NK-92 (cell line): Measurements from ENCODE around the gene S1PR4.

Experiments used
- DNase-seq: peaks from one replicate; lab custom pipeline; 2025; ENCODE audit not compliant: unreplicated experiment; lab: John Stamatoyannopoulos, UW

S1PR4 gene

GRCh38 chr19:3178377-3178972 is at the start of gene S1PR4:
TSS of gene S1PR4 (plus strand) at chr19:3178769. CDS start at chr19:3178793, 24 bp downstream.
- DNase-seq, result no peak

- DNase-seq, result no peak
Observed at GRCh38 chr19:3129112-3129511, 49.5 kb upstream of the S1PR4 start.

- no peak for DNase-seq
Observed at GRCh38 chr19:3131168-3131567, 47.4 kb upstream of the S1PR4 start.

- DNase-seq, result no peak
Observed at GRCh38 chr19:3132971-3133792, 45.4 kb upstream of the S1PR4 start.

- DNase-seq, result no peak
Observed at GRCh38 chr19:3133793-3134116, 44.8 kb upstream of the S1PR4 start.

GRCh38 chr19:3135961-3136683 is 42.4 kb upstream of the S1PR4 start, which contains the start of gene GNA15:
TSS of gene GNA15 (plus strand) at chr19:3136033. CDS start at chr19:3136451, 418 bp downstream.
- no peak for DNase-seq

- no peak for DNase-seq
Observed at GRCh38 chr19:3136684-3137055, 41.9 kb upstream of the S1PR4 start.

GRCh38 chr19:3137119-3137518 is 41.5 kb upstream of the S1PR4 start:
- no peak for DNase-seq

- DNase-seq, result no peak
Observed at GRCh38 chr19:3138268-3138667, 40.3 kb upstream of the S1PR4 start.

GRCh38 chr19:3140667-3141038 is 37.9 kb upstream of the S1PR4 start:
- DNase-seq, result no peak

- DNase-seq, result no peak
Observed at GRCh38 chr19:3142292-3142670, 36.3 kb upstream of the S1PR4 start.

- DNase-seq, result no peak
Observed at GRCh38 chr19:3142781-3143337, 35.7 kb upstream of the S1PR4 start.

- no peak for DNase-seq
Observed at GRCh38 chr19:3145909-3146676, 32.5 kb upstream of the S1PR4 start.

GRCh38 chr19:3146677-3147100 is 31.9 kb upstream of the S1PR4 start:
- no peak for DNase-seq

- DNase-seq, result no peak
Observed at GRCh38 chr19:3148503-3148902, 30.1 kb upstream of the S1PR4 start.

- no peak for DNase-seq
Observed at GRCh38 chr19:3149089-3149488, 29.5 kb upstream of the S1PR4 start.

- no peak for DNase-seq
Observed at GRCh38 chr19:3149526-3150505, 28.8 kb upstream of the S1PR4 start.

- DNase-seq, result no peak
Observed at GRCh38 chr19:3150739-3151329, 27.7 kb upstream of the S1PR4 start.
